ENCODE results near the gene ADM2. TPM values are rescaled to one million over a fixed set of nuclear protein-coding genes. Genes with fewer than 3 reads are reported as not detected.

ADM2 gene
- total RNA-seq, 1 donor from 2014 or later, result 23.0 TPM

- peaks cover 30% of the 10 kb centered on the region for H3K27me3 ChIP-seq (ENCODE audit: insufficient read depth, low read length)
- Mint-ChIP-seq H3K4me1 (ENCODE audit: low read depth, unreplicated experiment) (peaks cover 3% of the 10 kb centered on the region), H3K27me3 (ENCODE audit: low read depth, unreplicated experiment) (peaks cover 9% of the 10 kb centered on the region)
Measured at GRCh38 chr22:50529416-50529896, 48.1 kb downstream of the ADM2 start.

GRCh38 chr22:50529897-50530579, 48.7 kb downstream of the ADM2 start, which contains the start of gene TYMP:
TSS of gene TYMP (minus strand) at chr22:50530012. CDS start at chr22:50529709, 303 bp downstream.
- no peak within 1 kb of the TSS for H3K27ac ChIP-seq (ENCODE audit: low read depth, low read length)
- TF ChIP-seq EZH2 (IDR thresholded peaks at IDR 0.05; ENCODE audit: insufficient read depth, low read length), result peak; percentile 50
- no peak for TF ChIP-seq CTCF (IDR thresholded peaks at IDR 0.05; ENCODE audit: insufficient read depth, low read depth, low read length)
- peak within 1 kb of the TSS; percentile 70 for H3K4me2 ChIP-seq (ENCODE audit: low read length)
- Mint-ChIP-seq H3K27me3 (ENCODE audit: low read depth, unreplicated experiment) (peaks cover 9% of the 10 kb centered on the region), H3K4me3 (ENCODE audit: unreplicated experiment) (no peak within 1 kb of the TSS), H3K27ac (ENCODE audit: unreplicated experiment) (peak within 1 kb of the TSS; percentile 26), H3K4me1 (ENCODE audit: low read depth, unreplicated experiment) (no peaks in the 10 kb centered on the region), H3K9me3 (ENCODE audit: unreplicated experiment) (peaks cover 7% of the 10 kb centered on the region), H3K36me3 (ENCODE audit: low read depth, unreplicated experiment) (peaks cover 2% of the 10 kb centered on the region)
- H3K4me1 ChIP-seq (ENCODE audit: insufficient read depth, low read length), result peaks cover 18% of the 10 kb centered on the region
- H3K4me3 ChIP-seq (ENCODE audit: insufficient read depth, low read depth, low read length), result peak within 1 kb of the TSS; percentile 23
- DNase-seq (ENCODE audit: low read depth) (peak; percentile 55), FAIRE-seq (no peak)
- H3K9ac ChIP-seq (ENCODE audit: low read length), result no peak within 1 kb of the TSS
- peaks cover 9% of the 10 kb centered on the region for H3K79me2 ChIP-seq (ENCODE audit: insufficient read depth, low read length)
- H2AFZ ChIP-seq (ENCODE audit: low read depth, low read length), result no peak within 1 kb of the TSS
- no peaks in the 10 kb centered on the region for H3K9me3 ChIP-seq (ENCODE audit: insufficient read depth, low read depth, low read length)
- peaks cover 17% of the 10 kb centered on the region for H4K20me1 ChIP-seq (ENCODE audit: insufficient read depth, low read length)
- no peaks in the 10 kb centered on the region for H3K36me3 ChIP-seq (ENCODE audit: insufficient read depth, low read length)
- peaks cover 30% of the 10 kb centered on the region for H3K27me3 ChIP-seq (ENCODE audit: insufficient read depth, low read length)

More at GRCh38 chr22:50529416-50529896, 48.1 kb downstream of the ADM2 start:
- H3K79me2 ChIP-seq (ENCODE audit: insufficient read depth, low read length), result peaks cover 15% of the 10 kb centered on the region
- no peaks in the 10 kb centered on the region for H3K36me3 ChIP-seq (ENCODE audit: insufficient read depth, low read length)
- H3K4me1 ChIP-seq (ENCODE audit: insufficient read depth, low read length), result peaks cover 24% of the 10 kb centered on the region
- FAIRE-seq (no peak), DNase-seq (ENCODE audit: low read depth) (no peak)
- no peak overlapping the region for H3K9ac ChIP-seq (ENCODE audit: low read length)
- H2AFZ ChIP-seq (ENCODE audit: low read depth, low read length), result no peak overlapping the region
- TF ChIP-seq CTCF (IDR thresholded peaks at IDR 0.05; ENCODE audit: insufficient read depth, low read depth, low read length) (no peak), EZH2 (IDR thresholded peaks at IDR 0.05; ENCODE audit: insufficient read depth, low read length) (peak; percentile 91)
- H3K4me3 ChIP-seq (ENCODE audit: insufficient read depth, low read depth, low read length), result no peak overlapping the region
- Mint-ChIP-seq H3K4me3 (ENCODE audit: unreplicated experiment) (no peak overlapping the region), H3K36me3 (ENCODE audit: low read depth, unreplicated experiment) (peaks cover 4% of the 10 kb centered on the region), H3K27ac (ENCODE audit: unreplicated experiment) (no peak overlapping the region), H3K9me3 (ENCODE audit: unreplicated experiment) (peaks cover 7% of the 10 kb centered on the region)
- no peak overlapping the region for H3K27ac ChIP-seq (ENCODE audit: low read depth, low read length)
- peak overlapping the region; percentile 70 for H3K4me2 ChIP-seq (ENCODE audit: low read length)
- peaks cover 20% of the 10 kb centered on the region for H4K20me1 ChIP-seq (ENCODE audit: insufficient read depth, low read length)
- H3K9me3 ChIP-seq (ENCODE audit: insufficient read depth, low read depth, low read length), result no peaks in the 10 kb centered on the region

GRCh38 chr22:50530580-50530876, 49.2 kb downstream of the ADM2 start:
- Histone ChIP-seq H3K79me2 (ENCODE audit: insufficient read depth, low read length) (peaks cover 8% of the 10 kb centered on the region), H2AFZ (ENCODE audit: low read depth, low read length) (no peak overlapping the region), H3K27me3 (ENCODE audit: insufficient read depth, low read length) (peaks cover 30% of the 10 kb centered on the region), H3K36me3 (ENCODE audit: insufficient read depth, low read length) (no peaks in the 10 kb centered on the region), H4K20me1 (ENCODE audit: insufficient read depth, low read length) (peaks cover 17% of the 10 kb centered on the region), H3K4me2 (ENCODE audit: low read length) (peak overlapping the region; percentile 70), H3K9me3 (ENCODE audit: insufficient read depth, low read depth, low read length) (no peaks in the 10 kb centered on the region), H3K4me3 (ENCODE audit: insufficient read depth, low read depth, low read length) (peak overlapping the region; percentile 23), H3K4me1 (ENCODE audit: insufficient read depth, low read length) (peaks cover 18% of the 10 kb centered on the region), H3K9ac (ENCODE audit: low read length) (no peak overlapping the region), H3K27ac (ENCODE audit: low read depth, low read length) (no peak overlapping the region)
- FAIRE-seq (no peak), DNase-seq (ENCODE audit: low read depth) (no peak)
- H3K4me3 Mint-ChIP-seq (ENCODE audit: unreplicated experiment), result no peak overlapping the region
- no peaks in the 10 kb centered on the region for H3K4me1 Mint-ChIP-seq (ENCODE audit: low read depth, unreplicated experiment)
- no peak for TF ChIP-seq CTCF (IDR thresholded peaks at IDR 0.05; ENCODE audit: insufficient read depth, low read depth, low read length)
- no peak for TF ChIP-seq EZH2 (IDR thresholded peaks at IDR 0.05; ENCODE audit: insufficient read depth, low read length)
- no peak overlapping the region for H3K27ac Mint-ChIP-seq (ENCODE audit: unreplicated experiment)
- H3K9me3 Mint-ChIP-seq (ENCODE audit: unreplicated experiment), result peaks cover 7% of the 10 kb centered on the region
- H3K36me3 Mint-ChIP-seq (ENCODE audit: low read depth, unreplicated experiment), result peaks cover 2% of the 10 kb centered on the region
- H3K27me3 Mint-ChIP-seq (ENCODE audit: low read depth, unreplicated experiment), result peaks cover 9% of the 10 kb centered on the region
